ENCODE results near the gene GSTA5.

DNA sequence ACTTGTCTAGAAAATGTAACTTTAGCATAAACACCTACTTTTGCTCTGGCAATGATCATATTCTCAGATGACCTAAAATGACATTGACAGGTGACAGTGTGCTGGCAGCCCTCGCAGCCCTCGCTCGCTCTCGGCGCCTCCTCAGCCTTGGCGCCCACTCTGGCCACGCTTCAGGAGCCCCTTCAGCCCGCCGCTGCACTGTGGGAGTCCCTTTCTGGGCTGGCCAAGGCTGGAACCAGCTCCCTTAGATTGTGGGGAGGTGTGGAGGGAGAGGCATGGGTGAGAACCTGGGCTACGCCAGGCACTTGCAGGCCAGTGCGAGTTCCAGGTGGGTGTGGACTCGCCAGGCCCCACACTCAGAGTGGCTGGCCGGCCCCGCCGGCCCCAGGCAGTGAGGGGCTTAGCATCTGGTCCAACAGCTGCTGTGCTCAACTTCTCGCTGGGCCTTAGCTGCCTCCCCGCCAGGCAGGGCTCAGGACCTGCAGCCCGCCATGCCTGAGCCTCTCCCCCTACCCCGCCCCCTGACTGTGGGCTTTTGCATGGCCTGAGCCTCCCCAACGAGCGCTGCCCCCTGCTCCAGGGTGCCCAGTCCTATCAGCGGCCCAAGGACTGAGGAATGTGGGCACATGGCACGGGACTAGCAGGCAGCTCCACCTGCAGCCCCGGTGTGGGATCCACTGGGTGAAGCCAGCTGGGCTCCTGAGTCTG lies 54.2 kb downstream of the GSTA5 start:
- TF ChIP-seq, protein P1, sequence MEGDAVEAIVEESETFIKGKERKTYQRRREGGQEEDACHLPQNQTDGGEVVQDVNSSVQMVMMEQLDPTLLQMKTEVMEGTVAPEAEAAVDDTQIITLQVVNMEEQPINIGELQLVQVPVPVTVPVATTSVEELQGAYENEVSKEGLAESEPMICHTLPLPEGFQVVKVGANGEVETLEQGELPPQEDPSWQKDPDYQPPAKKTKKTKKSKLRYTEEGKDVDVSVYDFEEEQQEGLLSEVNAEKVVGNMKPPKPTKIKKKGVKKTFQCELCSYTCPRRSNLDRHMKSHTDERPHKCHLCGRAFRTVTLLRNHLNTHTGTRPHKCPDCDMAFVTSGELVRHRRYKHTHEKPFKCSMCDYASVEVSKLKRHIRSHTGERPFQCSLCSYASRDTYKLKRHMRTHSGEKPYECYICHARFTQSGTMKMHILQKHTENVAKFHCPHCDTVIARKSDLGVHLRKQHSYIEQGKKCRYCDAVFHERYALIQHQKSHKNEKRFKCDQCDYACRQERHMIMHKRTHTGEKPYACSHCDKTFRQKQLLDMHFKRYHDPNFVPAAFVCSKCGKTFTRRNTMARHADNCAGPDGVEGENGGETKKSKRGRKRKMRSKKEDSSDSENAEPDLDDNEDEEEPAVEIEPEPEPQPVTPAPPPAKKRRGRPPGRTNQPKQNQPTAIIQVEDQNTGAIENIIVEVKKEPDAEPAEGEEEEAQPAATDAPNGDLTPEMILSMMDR (IDR thresholded peaks at IDR 0.05), result no peak
- TF ChIP-seq, protein P2, sequence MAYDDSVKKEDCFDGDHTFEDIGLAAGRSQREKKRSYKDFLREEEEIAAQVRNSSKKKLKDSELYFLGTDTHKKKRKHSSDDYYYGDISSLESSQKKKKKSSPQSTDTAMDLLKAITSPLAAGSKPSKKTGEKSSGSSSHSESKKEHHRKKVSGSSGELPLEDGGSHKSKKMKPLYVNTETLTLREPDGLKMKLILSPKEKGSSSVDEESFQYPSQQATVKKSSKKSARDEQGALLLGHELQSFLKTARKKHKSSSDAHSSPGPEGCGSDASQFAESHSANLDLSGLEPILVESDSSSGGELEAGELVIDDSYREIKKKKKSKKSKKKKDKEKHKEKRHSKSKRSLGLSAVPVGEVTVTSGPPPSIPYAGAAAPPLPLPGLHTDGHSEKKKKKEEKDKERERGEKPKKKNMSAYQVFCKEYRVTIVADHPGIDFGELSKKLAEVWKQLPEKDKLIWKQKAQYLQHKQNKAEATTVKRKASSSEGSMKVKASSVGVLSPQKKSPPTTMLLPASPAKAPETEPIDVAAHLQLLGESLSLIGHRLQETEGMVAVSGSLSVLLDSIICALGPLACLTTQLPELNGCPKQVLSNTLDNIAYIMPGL (CRISPR knock-in tag; IDR thresholded peaks at IDR 0.05), result no peak
- no peak for TF ChIP-seq GTF2I (CRISPR knock-in tag; conservative IDR thresholded peaks at IDR 0.05)
- TF ChIP-seq TCF7 (CRISPR knock-in tag; IDR thresholded peaks at IDR 0.05; ENCODE audit: low read depth), result no peak
- TF ChIP-seq, protein P3, sequence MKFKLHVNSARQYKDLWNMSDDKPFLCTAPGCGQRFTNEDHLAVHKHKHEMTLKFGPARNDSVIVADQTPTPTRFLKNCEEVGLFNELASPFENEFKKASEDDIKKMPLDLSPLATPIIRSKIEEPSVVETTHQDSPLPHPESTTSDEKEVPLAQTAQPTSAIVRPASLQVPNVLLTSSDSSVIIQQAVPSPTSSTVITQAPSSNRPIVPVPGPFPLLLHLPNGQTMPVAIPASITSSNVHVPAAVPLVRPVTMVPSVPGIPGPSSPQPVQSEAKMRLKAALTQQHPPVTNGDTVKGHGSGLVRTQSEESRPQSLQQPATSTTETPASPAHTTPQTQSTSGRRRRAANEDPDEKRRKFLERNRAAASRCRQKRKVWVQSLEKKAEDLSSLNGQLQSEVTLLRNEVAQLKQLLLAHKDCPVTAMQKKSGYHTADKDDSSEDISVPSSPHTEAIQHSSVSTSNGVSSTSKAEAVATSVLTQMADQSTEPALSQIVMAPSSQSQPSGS (CRISPR knock-in tag; IDR thresholded peaks at IDR 0.05; ENCODE audit: borderline replicate concordance, low read depth), result no peak
- TF ChIP-seq NR2C2 (CRISPR knock-in tag; IDR thresholded peaks at IDR 0.05), result no peak
- no peak for TF ChIP-seq NFATC4 (CRISPR knock-in tag; IDR thresholded peaks at IDR 0.05)

All from WTC11 (cell line).